ENCODE measurements around the gene SKA3.
"Not testable (repeated sequence)": the region's sequence is repeated elsewhere in the genome, so short reads cannot be mapped to it uniquely, and the experiment has no call there.

DNA sequence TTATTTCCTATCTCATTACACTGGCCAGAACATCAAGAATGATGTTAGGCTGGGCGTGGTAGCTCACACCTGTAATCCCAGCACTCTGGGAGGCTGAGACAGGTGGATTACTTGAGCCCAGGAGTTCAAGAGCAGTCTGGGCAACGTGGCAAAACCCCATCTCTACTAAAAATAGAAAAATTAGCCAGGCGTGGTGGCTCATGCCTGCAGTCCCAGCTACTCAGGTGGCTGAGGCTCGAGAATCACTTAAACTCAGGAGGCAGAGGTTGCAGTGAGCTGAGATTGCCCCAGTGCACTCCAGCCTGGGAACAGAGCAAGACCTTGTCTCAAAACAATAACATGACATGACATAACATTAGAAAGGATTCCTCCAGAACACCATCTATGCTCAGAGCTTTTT lies 10.7 kb downstream of the SKA3 start:
- TF ChIP-seq ELF4 (CRISPR knock-in tag; IDR thresholded peaks at IDR 0.05; ENCODE audit: low read depth); TCF7 (CRISPR knock-in tag; IDR thresholded peaks at IDR 0.05; ENCODE audit: low read depth); ZNF232 (CRISPR knock-in tag; IDR thresholded peaks at IDR 0.05); TEAD4 (CRISPR knock-in tag; IDR thresholded peaks at IDR 0.05); FOXP1 (CRISPR knock-in tag; IDR thresholded peaks at IDR 0.05; ENCODE audit: borderline replicate concordance): not testable (repeated sequence)
- TF ChIP-seq, protein P1, sequence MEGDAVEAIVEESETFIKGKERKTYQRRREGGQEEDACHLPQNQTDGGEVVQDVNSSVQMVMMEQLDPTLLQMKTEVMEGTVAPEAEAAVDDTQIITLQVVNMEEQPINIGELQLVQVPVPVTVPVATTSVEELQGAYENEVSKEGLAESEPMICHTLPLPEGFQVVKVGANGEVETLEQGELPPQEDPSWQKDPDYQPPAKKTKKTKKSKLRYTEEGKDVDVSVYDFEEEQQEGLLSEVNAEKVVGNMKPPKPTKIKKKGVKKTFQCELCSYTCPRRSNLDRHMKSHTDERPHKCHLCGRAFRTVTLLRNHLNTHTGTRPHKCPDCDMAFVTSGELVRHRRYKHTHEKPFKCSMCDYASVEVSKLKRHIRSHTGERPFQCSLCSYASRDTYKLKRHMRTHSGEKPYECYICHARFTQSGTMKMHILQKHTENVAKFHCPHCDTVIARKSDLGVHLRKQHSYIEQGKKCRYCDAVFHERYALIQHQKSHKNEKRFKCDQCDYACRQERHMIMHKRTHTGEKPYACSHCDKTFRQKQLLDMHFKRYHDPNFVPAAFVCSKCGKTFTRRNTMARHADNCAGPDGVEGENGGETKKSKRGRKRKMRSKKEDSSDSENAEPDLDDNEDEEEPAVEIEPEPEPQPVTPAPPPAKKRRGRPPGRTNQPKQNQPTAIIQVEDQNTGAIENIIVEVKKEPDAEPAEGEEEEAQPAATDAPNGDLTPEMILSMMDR (IDR thresholded peaks at IDR 0.05) = not testable (repeated sequence)
- TF ChIP-seq, protein P2, sequence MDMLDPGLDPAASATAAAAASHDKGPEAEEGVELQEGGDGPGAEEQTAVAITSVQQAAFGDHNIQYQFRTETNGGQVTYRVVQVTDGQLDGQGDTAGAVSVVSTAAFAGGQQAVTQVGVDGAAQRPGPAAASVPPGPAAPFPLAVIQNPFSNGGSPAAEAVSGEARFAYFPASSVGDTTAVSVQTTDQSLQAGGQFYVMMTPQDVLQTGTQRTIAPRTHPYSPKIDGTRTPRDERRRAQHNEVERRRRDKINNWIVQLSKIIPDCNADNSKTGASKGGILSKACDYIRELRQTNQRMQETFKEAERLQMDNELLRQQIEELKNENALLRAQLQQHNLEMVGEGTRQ (CRISPR knock-in tag; IDR thresholded peaks at IDR 0.05) = not testable (repeated sequence)
- TF ChIP-seq, protein P3, sequence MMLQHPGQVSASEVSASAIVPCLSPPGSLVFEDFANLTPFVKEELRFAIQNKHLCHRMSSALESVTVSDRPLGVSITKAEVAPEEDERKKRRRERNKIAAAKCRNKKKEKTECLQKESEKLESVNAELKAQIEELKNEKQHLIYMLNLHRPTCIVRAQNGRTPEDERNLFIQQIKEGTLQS (CRISPR knock-in tag; conservative IDR thresholded peaks at IDR 0.05) = not testable (repeated sequence)
- TF ChIP-seq, protein P4, sequence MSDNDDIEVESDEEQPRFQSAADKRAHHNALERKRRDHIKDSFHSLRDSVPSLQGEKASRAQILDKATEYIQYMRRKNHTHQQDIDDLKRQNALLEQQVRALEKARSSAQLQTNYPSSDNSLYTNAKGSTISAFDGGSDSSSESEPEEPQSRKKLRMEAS (CRISPR knock-in tag; IDR thresholded peaks at IDR 0.05) = not testable (repeated sequence)

Measured in WTC11 (cell line).